GM19351 (cell line): ENCODE results near the gene INPP5D.
"Not testable (repeated sequence)": the region's sequence is repeated elsewhere in the genome, so short reads cannot be mapped to it uniquely, and the experiment has no call there.

Source experiments
- ATAC-seq: cut with Tn5 transposase; IDR thresholded peaks from one replicate; pipeline ENCODE4 v1.9.1; 2021; ENCODE audit warnings: mild to moderate bottlenecking, moderate library complexity; ENCODE audit not compliant: unreplicated experiment

The INPP5D gene

GRCh38 chr2:233051241-233052149 lies 8.6 kb upstream of the INPP5D start:
- no peak for ATAC-seq

DNA sequence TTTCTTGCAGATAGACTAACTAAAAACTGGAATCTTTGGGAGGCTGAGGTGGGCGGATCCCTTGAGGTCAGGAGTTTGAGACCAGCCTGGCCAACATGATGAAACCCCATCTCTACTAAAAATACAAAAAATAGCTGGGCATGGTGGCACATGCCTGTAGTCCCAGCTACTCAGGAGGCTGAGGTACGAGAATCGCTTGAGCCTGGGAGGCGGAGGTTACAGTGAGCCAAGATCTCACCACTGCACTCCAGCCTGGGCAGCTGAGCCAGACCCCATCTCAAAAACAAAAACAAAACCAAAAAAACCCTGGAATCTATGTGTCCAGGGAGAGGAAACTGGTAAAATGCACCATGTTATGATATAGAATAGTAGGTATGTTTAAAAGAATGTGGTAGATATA lies 7.6 kb upstream of the INPP5D start:
- ATAC-seq: not testable (repeated sequence)

GRCh38 chr2:233053928-233054784 lies 6.0 kb upstream of the INPP5D start:
- peak; percentile 62 for ATAC-seq

GRCh38 chr2:233055362-233055761 lies 4.8 kb upstream of the INPP5D start:
- ATAC-seq: no peak

- ATAC-seq: no peak
Observed at GRCh38 chr2:233056961-233057605, 3.1 kb upstream of the INPP5D start.

DNA sequence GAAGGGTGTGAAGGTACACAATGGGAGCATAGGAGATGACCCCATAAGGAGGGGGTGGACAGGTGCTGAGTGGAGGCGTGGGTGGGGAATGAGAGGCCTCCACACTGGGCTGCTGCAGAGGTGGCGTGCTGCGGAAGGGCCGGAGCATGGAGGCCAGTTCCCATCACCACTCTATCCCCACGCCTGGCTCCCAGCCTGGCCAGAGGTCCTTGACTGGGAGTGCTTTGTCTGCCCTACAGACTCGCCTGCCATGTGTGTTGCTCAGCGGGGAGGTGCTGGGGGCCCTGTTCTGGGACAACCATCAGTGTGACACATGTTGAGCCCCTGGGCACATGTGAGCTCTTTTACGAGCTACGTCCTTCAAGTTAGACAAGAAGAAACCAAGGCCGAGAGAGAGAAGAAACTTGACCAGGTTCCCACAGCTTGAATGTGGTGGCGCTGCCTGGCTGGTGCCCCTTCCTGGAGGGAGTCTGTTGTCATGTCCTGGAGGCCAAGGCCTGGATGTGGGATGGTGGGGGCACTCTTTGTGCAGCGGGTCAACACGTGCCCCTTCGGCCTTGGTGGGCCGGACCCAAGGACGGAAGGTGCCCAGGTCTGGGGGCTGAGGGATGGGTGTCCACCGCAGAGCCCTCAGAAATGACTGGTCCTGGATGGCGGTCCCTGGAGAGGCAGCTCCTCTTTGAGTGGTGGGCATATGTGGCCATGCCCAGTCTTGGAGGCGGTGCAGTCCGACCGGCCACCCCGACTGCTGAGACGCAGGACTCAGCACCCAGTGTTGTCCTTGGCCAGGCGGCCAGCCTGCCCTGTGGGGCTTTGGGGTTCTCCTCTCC lies 1.2 kb upstream of the INPP5D start:
- no peak for ATAC-seq

- ATAC-seq: no peak
Observed at GRCh38 chr2:233059547-233059796, 670 bp upstream of the INPP5D start.

GRCh38 chr2:233060501-233060979 lies 398 bp downstream of the INPP5D start:
- no peak for ATAC-seq

DNA sequence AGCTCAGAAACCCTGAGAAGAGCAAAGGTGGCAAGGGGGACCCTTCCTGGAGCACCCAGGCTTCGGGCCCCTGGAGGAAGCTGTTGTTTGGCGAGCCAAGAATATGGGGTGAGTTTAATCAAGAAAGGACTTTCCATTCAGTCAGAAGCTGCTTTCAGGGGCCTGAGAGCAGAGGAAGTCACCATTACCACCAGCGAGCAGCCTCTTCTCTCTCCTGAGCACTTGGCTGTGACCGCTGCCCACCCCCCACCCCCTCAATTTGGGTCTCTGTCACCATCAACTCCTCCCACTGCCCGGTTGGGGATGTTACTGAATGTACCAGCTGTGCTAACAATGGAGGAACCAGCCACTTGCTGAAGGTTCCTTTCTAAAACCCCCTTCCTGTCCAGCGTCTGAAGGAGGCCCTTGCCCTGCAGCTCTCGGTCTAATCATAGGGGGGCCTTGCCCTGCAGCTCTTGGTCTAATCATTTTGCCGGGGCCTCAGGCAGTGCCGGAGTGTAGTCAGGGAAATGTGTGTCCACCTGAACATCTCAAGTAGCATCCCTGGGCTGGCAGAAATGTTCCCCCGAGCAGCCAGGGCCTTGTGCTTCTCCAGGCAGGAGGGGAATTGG lies 943 bp downstream of the INPP5D start:
- ATAC-seq: peak; percentile 11

GRCh38 chr2:233061591-233062450 lies 1.7 kb downstream of the INPP5D start:
- peak; percentile 34 for ATAC-seq

GRCh38 chr2:233062451-233062850 lies 2.3 kb downstream of the INPP5D start:
- no peak for ATAC-seq

- ATAC-seq: no peak
Observed at GRCh38 chr2:233062946-233063268, 2.8 kb downstream of the INPP5D start.

GRCh38 chr2:233063269-233063975 lies 3.3 kb downstream of the INPP5D start:
- peak; percentile 47 for ATAC-seq

DNA sequence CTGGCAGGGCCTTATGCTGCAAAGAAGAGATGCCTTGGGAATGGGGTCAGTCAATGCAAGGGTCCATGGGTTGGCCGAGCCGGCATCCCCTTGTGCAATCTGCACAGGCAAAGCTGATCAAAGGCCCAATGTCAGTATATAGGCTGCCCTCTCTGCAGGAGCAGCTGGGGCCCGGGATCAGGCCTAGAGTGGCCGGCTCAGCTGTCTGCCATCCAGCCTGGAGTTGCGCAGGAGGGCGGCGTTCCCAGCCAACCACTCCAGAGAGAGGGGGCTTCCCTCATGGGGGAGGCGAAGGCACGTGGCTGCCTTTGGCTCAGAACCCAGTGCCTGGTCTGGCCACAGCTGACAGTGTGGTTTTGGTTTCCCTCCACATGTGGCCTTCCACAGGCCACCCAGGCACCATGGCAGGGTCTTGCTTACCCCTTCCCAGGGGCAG lies 3.9 kb downstream of the INPP5D start:
- ATAC-seq: no peak

- no peak for ATAC-seq
Observed at GRCh38 chr2:233064530-233065199, 4.5 kb downstream of the INPP5D start.

DNA sequence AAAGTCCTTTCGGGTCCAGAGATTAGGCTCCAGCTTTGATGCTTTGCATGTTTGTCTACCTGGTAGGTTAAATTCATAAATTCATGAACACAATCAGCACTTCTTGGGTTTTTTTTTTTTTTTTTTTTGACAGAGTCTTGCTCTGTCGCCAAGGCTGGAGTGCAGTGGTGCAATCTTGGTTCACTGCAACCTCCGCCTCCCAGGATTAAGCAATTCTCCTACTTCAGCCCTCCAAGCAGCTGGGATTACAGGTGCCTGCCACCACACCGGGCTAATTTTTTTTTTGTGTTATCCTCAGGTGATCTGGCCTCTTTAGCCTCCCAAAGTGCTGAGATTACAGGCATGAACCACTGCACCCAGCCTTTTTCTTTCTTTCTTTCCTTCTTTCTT lies 5.1 kb downstream of the INPP5D start:
- ATAC-seq: not testable (repeated sequence)

DNA sequence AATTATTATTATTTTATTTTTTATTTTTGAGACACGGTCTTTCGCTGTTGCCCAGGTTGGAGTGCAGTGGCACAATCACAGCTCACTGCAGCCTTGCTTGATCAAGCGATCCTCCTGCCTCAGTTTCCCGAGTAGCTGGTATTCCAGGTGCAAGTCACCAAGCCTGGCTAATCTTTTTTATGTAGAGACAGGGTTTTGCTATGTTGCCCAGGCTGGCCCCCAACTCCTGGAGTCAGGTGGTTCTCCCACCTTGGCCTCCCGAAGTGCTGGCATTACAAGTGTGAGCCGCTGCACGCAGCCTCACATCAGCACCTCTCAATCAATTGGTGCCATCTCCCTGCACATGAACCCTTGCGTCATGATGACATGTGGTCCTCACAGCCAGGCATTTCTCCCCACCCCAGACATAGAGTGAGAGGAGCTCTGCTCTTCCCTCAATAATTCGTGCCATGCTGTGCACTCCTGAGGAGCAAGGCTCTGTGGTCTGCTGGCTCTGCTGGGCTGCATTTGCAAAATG lies 5.9 kb downstream of the INPP5D start:
- ATAC-seq: no peak
